ENCODE results near the gene HDAC1.

The HDAC1 gene

DNA sequence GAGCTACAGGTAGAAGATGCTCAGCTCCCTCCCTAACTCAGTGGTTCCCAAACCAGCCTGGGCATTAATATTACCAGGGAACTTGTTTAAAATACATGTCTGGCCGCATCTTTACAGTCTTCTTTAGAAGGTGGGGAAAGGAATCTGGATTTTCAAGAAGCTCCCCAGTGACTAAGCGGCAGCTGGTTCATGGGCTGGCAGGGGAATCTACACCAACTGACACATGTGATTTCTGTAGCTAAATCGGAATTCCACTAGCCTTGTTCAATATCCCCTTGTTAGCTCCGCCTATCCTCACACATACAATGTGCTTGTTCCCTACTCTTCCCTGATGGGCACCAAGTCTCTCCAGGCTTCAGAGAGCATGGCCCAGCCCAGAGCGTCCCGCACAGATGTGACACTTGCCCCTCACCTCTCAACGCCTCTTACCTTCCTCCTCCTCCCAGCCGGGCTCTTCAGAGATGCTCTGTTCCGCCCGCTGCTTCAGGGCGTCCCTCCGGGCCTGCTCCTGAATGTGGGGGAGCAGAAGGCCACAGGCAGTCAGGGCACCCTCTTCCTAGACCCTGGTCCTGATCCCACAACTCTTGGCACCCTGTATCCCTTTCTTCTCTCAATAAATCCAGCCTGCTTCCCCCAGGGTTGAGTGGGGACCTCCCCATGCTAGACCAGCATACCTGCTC, 85.8 kb downstream of the HDAC1 start:
- DNase-seq: no peak

DNA sequence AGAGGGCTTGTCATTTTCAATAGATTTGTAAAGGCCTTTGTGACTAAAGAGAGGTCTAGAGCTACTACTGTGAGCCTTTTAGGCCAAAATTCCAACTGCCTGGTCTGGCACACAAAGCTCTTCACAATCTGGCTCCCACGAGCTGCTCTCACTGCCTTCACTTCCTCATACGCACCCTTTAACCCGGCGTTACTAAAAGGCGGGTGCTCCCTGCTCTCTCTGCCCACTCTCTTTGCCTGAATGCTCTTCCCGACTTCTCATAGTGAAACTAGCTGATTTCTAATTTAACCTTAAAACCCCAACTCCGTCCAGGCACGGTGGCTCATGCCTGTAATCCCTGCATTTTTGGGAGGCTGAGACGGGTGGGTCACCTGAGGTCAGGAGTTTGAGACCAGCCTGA, 88.2 kb downstream of the HDAC1 start:
- DNase-seq: no peak
